Mesenchymal stem cell (in vitro differentiated cells and primary cell): ENCODE results near the gene ARIH1.

Experiments
- DNase-seq: peaks from one replicate; pipeline ENCODE4 v3.0.0-alpha.2; 2013
- H2AFZ ChIP-seq: one replicate; pipeline ENCODE4 v1.6.1; 2013; ENCODE audit warnings: low read depth, mild to moderate bottlenecking, control low read depth, inconsistent platforms, low read length, moderate library complexity
- H2AK5ac ChIP-seq: 2 replicates; pipeline ENCODE4 v1.6.1; 2013; ENCODE audit warnings: low read length, moderate library complexity, mild to moderate bottlenecking, inconsistent platforms; ENCODE audit not compliant: severe bottlenecking
- H2BK120ac ChIP-seq: one replicate; pipeline ENCODE4 v1.6.1; 2013; ENCODE audit warnings: low read depth, mild to moderate bottlenecking, inconsistent platforms, low read length, moderate library complexity
- H2BK12ac ChIP-seq, 2 experiments: one replicate each; pipeline ENCODE4 v1.6.1; 2013; ENCODE audit warnings: inconsistent platforms in 2 of 2, low read length in 2 of 2, mild to moderate bottlenecking in 2 of 2, moderate library complexity in 2 of 2, control low read depth in 1 of 2
- H2BK15ac ChIP-seq: one replicate; pipeline ENCODE4 v1.6.1; 2013; ENCODE audit warnings: mild to moderate bottlenecking, low read depth, inconsistent platforms; ENCODE audit not compliant: poor library complexity, severe bottlenecking
- H2BK5ac ChIP-seq: 2 replicates; pipeline ENCODE4 v1.6.1; 2013; ENCODE audit warnings: low read depth, mild to moderate bottlenecking, low read length, control low read depth, inconsistent platforms; ENCODE audit not compliant: poor library complexity, severe bottlenecking
- H3K14ac ChIP-seq, 2 experiments: one replicate each; pipeline ENCODE4 v1.6.1; 2013; ENCODE audit warnings: inconsistent platforms in 2 of 2, low read length in 2 of 2, control low read depth in 1 of 2, mild to moderate bottlenecking in 1 of 2, moderate library complexity in 1 of 2
- H3K18ac ChIP-seq, 2 experiments: one replicate each; pipeline ENCODE4 v1.6.1; 2013; ENCODE audit warnings: inconsistent platforms in 2 of 2, low read length in 2 of 2, control low read depth in 1 of 2, low read depth in 1 of 2, mild to moderate bottlenecking in 1 of 2
- H3K23ac ChIP-seq, 2 experiments: one replicate each; pipeline ENCODE4 v1.6.1; 2013; ENCODE audit warnings: inconsistent platforms in 2 of 2, low read length in 2 of 2, mild to moderate bottlenecking in 2 of 2, moderate library complexity in 2 of 2, control low read depth in 1 of 2
- H3K27ac ChIP-seq: 2 replicates; pipeline ENCODE4 v1.5.1; 2013; ENCODE audit warnings: mild to moderate bottlenecking, moderate library complexity, low read length, control low read depth, inconsistent platforms; ENCODE audit not compliant: poor library complexity, severe bottlenecking
- H3K27me3 ChIP-seq, 2 experiments: 2 replicates each; pipeline versions ENCODE4 v1.6.1 to v1.7.0; 2013; ENCODE audit warnings: low read length in 2 of 2, mild to moderate bottlenecking in 2 of 2, moderate library complexity in 2 of 2, control low read depth in 1 of 2, inconsistent platforms in 1 of 2; ENCODE audit not compliant: control insufficient read depth in 1 of 2, insufficient read depth in 1 of 2
- H3K36me3 ChIP-seq, 2 experiments: 2 replicates each; pipeline versions ENCODE4 v1.6.1 to v1.7.0; 2013; ENCODE audit warnings: low read length in 2 of 2, control low read depth in 1 of 2, inconsistent platforms in 1 of 2, low read depth in 1 of 2, mild to moderate bottlenecking in 1 of 2; ENCODE audit not compliant: insufficient read depth in 2 of 2, control insufficient read depth in 1 of 2
- H3K4ac ChIP-seq, 2 experiments: one replicate each; pipeline ENCODE4 v1.6.1; 2013; ENCODE audit warnings: inconsistent platforms in 2 of 2, low read length in 2 of 2, mild to moderate bottlenecking in 2 of 2, moderate library complexity in 2 of 2, control low read depth in 1 of 2, low read depth in 1 of 2
- H3K4me1 ChIP-seq: 2 replicates; pipeline ENCODE4 v1.6.1; 2013; ENCODE audit warnings: low read depth, low read length, control low read depth; ENCODE audit not compliant: control insufficient read depth, insufficient read depth
- H3K4me2 ChIP-seq: 2 replicates; pipeline ENCODE4 v1.6.1; 2013; ENCODE audit warnings: low read length, mild to moderate bottlenecking, inconsistent platforms; ENCODE audit not compliant: poor library complexity, severe bottlenecking
- H3K4me3 ChIP-seq, 2 experiments: 2 replicates each; pipeline versions ENCODE4 v1.5.1 to v1.7.0; 2013; ENCODE audit warnings: low read length in 2 of 2, mild to moderate bottlenecking in 2 of 2, control low read depth in 1 of 2, low read depth in 1 of 2; ENCODE audit not compliant: insufficient read depth in 1 of 2
- H3K79me1 ChIP-seq: replicated peaks from 2 replicates; pipeline ENCODE4 v1.6.1; 2013; ENCODE audit warnings: mild to moderate bottlenecking, control low read depth, low read length, inconsistent platforms; ENCODE audit not compliant: poor library complexity, severe bottlenecking
- H3K9ac ChIP-seq: 2 replicates; pipeline ENCODE4 v1.7.0; 2013; ENCODE audit warnings: mild to moderate bottlenecking, low read length, moderate library complexity
- H3K9me3 ChIP-seq: 2 replicates; pipeline ENCODE4 v1.7.0; 2013; ENCODE audit warnings: mild to moderate bottlenecking, low read length; ENCODE audit not compliant: control insufficient read depth
- H4K8ac ChIP-seq: one replicate; pipeline ENCODE4 v1.6.1; 2013; ENCODE audit warnings: inconsistent platforms, mild to moderate bottlenecking, low read length, moderate library complexity
- H4K91ac ChIP-seq: one replicate; pipeline ENCODE4 v1.6.1; 2013; ENCODE audit warnings: mild to moderate bottlenecking, low read length, inconsistent platforms
- WGBS: methylation state at CpG from one replicate; pipeline ENCODE4 v1.1.7; 2013; ENCODE audit warnings: mixed read lengths; 5-methylcytosine and 5-hydroxymethylcytosine counted together

The ARIH1 gene

DNA sequence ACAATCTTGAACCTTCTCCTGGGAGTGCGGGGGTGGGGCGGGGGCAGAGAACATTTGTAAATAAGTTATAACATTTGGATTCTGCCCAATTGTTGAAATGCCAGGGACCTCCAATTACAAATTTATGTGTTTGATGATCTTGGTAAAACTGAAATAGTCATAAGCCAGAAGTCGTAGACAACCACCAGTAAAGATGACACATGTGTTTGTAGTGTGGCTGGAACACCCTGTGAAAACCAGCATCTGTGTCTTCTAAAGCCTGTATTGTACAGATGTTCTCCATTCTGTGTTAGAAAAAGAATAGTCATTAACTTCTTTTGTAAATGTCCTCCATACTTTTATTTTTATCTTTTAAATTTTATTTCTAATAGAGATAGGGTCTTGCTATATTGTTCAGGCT lies 61.8 kb downstream of the ARIH1 start:
- 100% methylated on average over 3 of the region's 3 CpGs for WGBS
- Histone ChIP-seq H3K4me1 (peaks cover 3% of the 10 kb centered on the region), H2AK5ac (no peak overlapping the region)

GRCh38 chr15:72536506-72536905 lies 62.4 kb downstream of the ARIH1 start:
- DNase-seq: no peak
- H3K4me3 ChIP-seq: no peak overlapping the region
- peaks cover 3% of the 10 kb centered on the region for H3K4me1 ChIP-seq
- H2BK15ac ChIP-seq: no peak overlapping the region
- H3K79me1 ChIP-seq: peaks cover 9% of the 10 kb centered on the region
- no peak overlapping the region for H3K4ac ChIP-seq
- no peak overlapping the region for H2BK12ac ChIP-seq
- no peak overlapping the region for H3K14ac ChIP-seq
- no peak overlapping the region for H3K4me2 ChIP-seq
- peaks cover 4 to 24% of the 10 kb centered on the region in 2 experiments for H3K36me3 ChIP-seq
- no peaks in the 10 kb centered on the region for H3K27me3 ChIP-seq
- H3K27ac ChIP-seq: no peak overlapping the region
- 96% methylated on average over 3 of the region's 3 CpGs for WGBS
- no peak overlapping the region for H2AK5ac ChIP-seq
- H3K23ac ChIP-seq: no peak overlapping the region
- H2AFZ ChIP-seq: no peak overlapping the region
- no peak overlapping the region for H3K18ac ChIP-seq
- H4K8ac ChIP-seq: no peak overlapping the region
- H3K9me3 ChIP-seq: peaks cover 20% of the 10 kb centered on the region
- H2BK120ac ChIP-seq: no peak overlapping the region
- H2BK5ac ChIP-seq: no peak overlapping the region
- no peak overlapping the region for H4K91ac ChIP-seq
- no peak overlapping the region for H3K9ac ChIP-seq

More for the DNA sequence above, 61.8 kb downstream of the ARIH1 start:
- Histone ChIP-seq H2BK12ac (no peak overlapping the region), H4K91ac (no peak overlapping the region), H3K4me3 (no peak overlapping the region), H3K36me3 (peaks cover 3 to 20% of the 10 kb centered on the region in 2 experiments), H3K4me2 (no peak overlapping the region), H3K14ac (no peak overlapping the region), H2AFZ (no peak overlapping the region), H3K9ac (no peak overlapping the region), H2BK5ac (no peak overlapping the region), H2BK15ac (no peak overlapping the region), H3K18ac (no peak overlapping the region), H3K79me1 (peaks cover 7% of the 10 kb centered on the region), H3K23ac (no peak overlapping the region), H2BK120ac (no peak overlapping the region), H3K9me3 (peaks cover 14% of the 10 kb centered on the region), H4K8ac (no peak overlapping the region), H3K27ac (no peak overlapping the region), H3K4ac (no peak overlapping the region), H3K27me3 (no peaks in the 10 kb centered on the region)
- DNase-seq: no peak

GRCh38 chr15:72538931-72539330 lies 64.8 kb downstream of the ARIH1 start:
- Histone ChIP-seq H3K4me3 (no peak overlapping the region), H3K4me2 (no peak overlapping the region), H3K9me3 (peaks cover 28% of the 10 kb centered on the region), H2AFZ (no peak overlapping the region), H3K9ac (no peak overlapping the region), H4K8ac (no peak overlapping the region), H3K14ac (no peak overlapping the region), H2BK12ac (no peak overlapping the region), H2BK15ac (no peak overlapping the region), H3K27me3 (no peaks in the 10 kb centered on the region), H2BK5ac (no peak overlapping the region), H2AK5ac (no peak overlapping the region), H3K4ac (no peak overlapping the region), H3K36me3 (peaks cover 7 to 24% of the 10 kb centered on the region in 2 experiments), H2BK120ac (no peak overlapping the region), H3K79me1 (peaks cover 6% of the 10 kb centered on the region), H3K4me1 (peaks cover 3% of the 10 kb centered on the region), H4K91ac (no peak overlapping the region), H3K27ac (peak overlapping the region; percentile 74), H3K23ac (no peak overlapping the region), H3K18ac (no peak overlapping the region)
- no peak for DNase-seq

- H2BK15ac ChIP-seq: no peak overlapping the region
- H3K4me1 ChIP-seq: peaks cover 3% of the 10 kb centered on the region
- no peaks in the 10 kb centered on the region for H3K27me3 ChIP-seq
- no peak overlapping the region for H2BK12ac ChIP-seq
- H3K79me1 ChIP-seq: peaks cover 9% of the 10 kb centered on the region
- H3K27ac ChIP-seq: no peak overlapping the region
- H4K91ac ChIP-seq: no peak overlapping the region
- H3K9ac ChIP-seq: no peak overlapping the region
- peaks cover 10 to 27% of the 10 kb centered on the region in 2 experiments for H3K36me3 ChIP-seq
- H3K4ac ChIP-seq: no peak overlapping the region
- no peak overlapping the region for H3K23ac ChIP-seq
- H4K8ac ChIP-seq: no peak overlapping the region
- peaks cover 28% of the 10 kb centered on the region for H3K9me3 ChIP-seq
- H2AK5ac ChIP-seq: no peak overlapping the region
- H3K18ac ChIP-seq: no peak overlapping the region
- H3K14ac ChIP-seq: no peak overlapping the region
- no peak for DNase-seq
- H3K4me3 ChIP-seq: peak overlapping the region in 1 of 2 experiments; percentile 16
- WGBS: 99% methylated on average over 8 of the region's 11 CpGs
- H2BK120ac ChIP-seq: no peak overlapping the region
- H2BK5ac ChIP-seq: no peak overlapping the region
- H3K4me2 ChIP-seq: no peak overlapping the region
- no peak overlapping the region for H2AFZ ChIP-seq
Observed at GRCh38 chr15:72540606-72541237, 66.6 kb downstream of the ARIH1 start.
